H9 (cell line): ENCODE results near the gene CNTFR. TPM values are rescaled to one million over a fixed set of nuclear protein-coding genes. Genes with fewer than 3 reads are reported as not detected.

ENCODE experiments used
- DNase-seq: peaks from one replicate; pipeline ENCODE4 v3.0.0-alpha.2; 2017
- H2AFZ ChIP-seq: one replicate; pipeline ENCODE4 v1.6.1; 2013; ENCODE audit warnings: mild to moderate bottlenecking, low read length, control low read depth, moderate library complexity
- H2AK5ac ChIP-seq: 2 replicates; pipeline ENCODE4 v1.6.1; 2013; ENCODE audit warnings: low read length, control low read depth, mixed read lengths; ENCODE audit not compliant: insufficient read length
- H2BK120ac ChIP-seq: one replicate; pipeline ENCODE4 v1.6.1; 2013; ENCODE audit warnings: low read depth, mild to moderate bottlenecking, low read length, control low read depth, inconsistent platforms; ENCODE audit not compliant: poor library complexity, severe bottlenecking
- H2BK12ac ChIP-seq: 2 replicates; pipeline ENCODE4 v1.6.1; 2013; ENCODE audit warnings: low read length, control low read depth, mixed read lengths, low read depth; ENCODE audit not compliant: insufficient read length
- H2BK15ac ChIP-seq: 2 replicates; pipeline ENCODE4 v1.6.1; 2013; ENCODE audit warnings: low read depth, low read length, control low read depth
- H2BK20ac ChIP-seq: one replicate; pipeline ENCODE4 v1.6.1; 2013; ENCODE audit warnings: low read depth, mild to moderate bottlenecking, low read length, control low read depth, inconsistent platforms; ENCODE audit not compliant: poor library complexity, severe bottlenecking
- H2BK5ac ChIP-seq: 2 replicates; pipeline ENCODE4 v1.6.1; 2013; ENCODE audit warnings: low read length, control low read depth, mixed read lengths; ENCODE audit not compliant: insufficient read length
- H3K14ac ChIP-seq: 2 replicates; pipeline ENCODE4 v1.6.1; 2013; ENCODE audit warnings: low read length, control low read depth; ENCODE audit not compliant: insufficient read depth
- H3K18ac ChIP-seq: 2 replicates; pipeline ENCODE4 v1.6.1; 2013; ENCODE audit warnings: low read depth, mild to moderate bottlenecking, mixed read lengths, low read length, control low read depth; ENCODE audit not compliant: insufficient read length
- H3K23ac ChIP-seq: 2 replicates; pipeline ENCODE4 v1.6.1; 2013; ENCODE audit warnings: low read length, control low read depth, mixed read lengths, low read depth; ENCODE audit not compliant: insufficient read length
- H3K23me2 ChIP-seq: 2 replicates; pipeline ENCODE4 v1.6.1; 2013; ENCODE audit warnings: low read depth, mild to moderate bottlenecking, mixed read lengths, low read length, control low read depth; ENCODE audit not compliant: insufficient read length, poor library complexity, severe bottlenecking
- H3K27ac ChIP-seq: 2 replicates; pipeline ENCODE4 v1.5.1; 2013; ENCODE audit warnings: low read length, control low read depth, mixed read lengths, low read depth; ENCODE audit not compliant: insufficient read length
- H3K27me3 ChIP-seq: 2 replicates; pipeline ENCODE4 v1.6.1; 2013; ENCODE audit warnings: low read length, control low read depth, inconsistent platforms; ENCODE audit not compliant: insufficient read depth
- H3K4ac ChIP-seq: 2 replicates; pipeline ENCODE4 v1.6.1; 2013; ENCODE audit warnings: low read depth, mild to moderate bottlenecking, control low read depth, inconsistent platforms, low read length, moderate library complexity
- H3K4me1 ChIP-seq: 2 replicates; pipeline ENCODE4 v1.6.1; 2013; ENCODE audit warnings: low read length, control low read depth, inconsistent platforms; ENCODE audit not compliant: insufficient read depth
- H3K4me2 ChIP-seq: 2 replicates; pipeline ENCODE4 v1.6.1; 2013; ENCODE audit warnings: low read length, control low read depth, mixed read lengths; ENCODE audit not compliant: insufficient read length, insufficient read depth
- H3K56ac ChIP-seq: 2 replicates; pipeline ENCODE4 v1.6.1; 2013; ENCODE audit warnings: low read depth, mild to moderate bottlenecking, mixed read lengths, low read length, control low read depth; ENCODE audit not compliant: insufficient read length
- H3K79me1 ChIP-seq: 2 replicates; pipeline ENCODE4 v1.6.1; 2013; ENCODE audit warnings: low read depth, mild to moderate bottlenecking, moderate library complexity, low read length, control low read depth, inconsistent platforms; ENCODE audit not compliant: insufficient read depth, poor library complexity, severe bottlenecking
- H3K79me2 ChIP-seq: 2 replicates; pipeline ENCODE4 v1.6.1; 2013; ENCODE audit warnings: low read length, control low read depth, inconsistent platforms; ENCODE audit not compliant: insufficient read depth
- H3K9ac ChIP-seq: 2 replicates; pipeline ENCODE4 v1.6.1; 2013; ENCODE audit warnings: low read length, control low read depth, mixed read lengths; ENCODE audit not compliant: insufficient read length; ENCODE audit errors: extremely low read depth
- H3K9me3 ChIP-seq: one replicate; pipeline ENCODE4 v1.6.1; 2013; ENCODE audit warnings: low read depth, low read length, inconsistent platforms; ENCODE audit not compliant: control insufficient read depth
- H3T11ph ChIP-seq: one replicate; pipeline ENCODE4 v1.6.1; 2013; ENCODE audit warnings: mild to moderate bottlenecking, low read length, control low read depth, inconsistent platforms
- H4K20me1 ChIP-seq: one replicate; pipeline ENCODE4 v1.6.1; 2013; ENCODE audit not compliant: control insufficient read depth, insufficient read length, insufficient read depth
- H4K5ac ChIP-seq: 2 replicates; pipeline ENCODE4 v1.6.1; 2013; ENCODE audit warnings: low read depth, mild to moderate bottlenecking, mixed read lengths, low read length, control low read depth; ENCODE audit not compliant: insufficient read length
- H4K8ac ChIP-seq: replicated peaks from 2 replicates; pipeline ENCODE4 v1.6.1; 2013; ENCODE audit warnings: low read length, control low read depth, mixed read lengths, low read depth; ENCODE audit not compliant: insufficient read length
- H4K91ac ChIP-seq: 2 replicates; pipeline ENCODE4 v1.6.1; 2013; ENCODE audit warnings: low read depth, mild to moderate bottlenecking, moderate library complexity, mixed read lengths, low read length, control low read depth; ENCODE audit not compliant: insufficient read length
- H3K27ac Mint-ChIP-seq, 3 experiments: 2 replicates in 2 of 3; 3 replicates in 1 of 3; pipeline ENCODE4 v1.8.0; 2020 to 2021; ENCODE audit warnings: mixed read lengths in 3 of 3, mild to moderate bottlenecking in 1 of 3, moderate library complexity in 1 of 3
- H3K27me3 Mint-ChIP-seq: 2 replicates; pipeline ENCODE4 v1.8.0; 2021; ENCODE audit warnings: low read depth, mild to moderate bottlenecking, moderate library complexity, mixed read lengths
- H3K36me3 Mint-ChIP-seq, 3 experiments: 2 replicates in 2 of 3; 3 replicates in 1 of 3; pipeline ENCODE4 v1.8.0; 2020 to 2021; ENCODE audit warnings: low read depth in 3 of 3, mixed read lengths in 3 of 3; ENCODE audit not compliant: insufficient read depth in 1 of 3
- H3K4me1 Mint-ChIP-seq, 2 experiments: 2 replicates each; pipeline ENCODE4 v1.8.0; 2020; ENCODE audit warnings: mixed read lengths in 2 of 2
- H3K4me3 Mint-ChIP-seq, 2 experiments: 2 replicates in 1 of 2; 3 replicates in 1 of 2; pipeline ENCODE4 v1.8.0; 2020 to 2021; ENCODE audit warnings: mild to moderate bottlenecking in 2 of 2, mixed read lengths in 2 of 2, moderate library complexity in 1 of 2
- H3K9me3 Mint-ChIP-seq, 2 experiments: 2 replicates in 1 of 2; 3 replicates in 1 of 2; pipeline ENCODE4 v1.8.0; 2020; ENCODE audit warnings: mild to moderate bottlenecking in 2 of 2, mixed read lengths in 2 of 2, moderate library complexity in 1 of 2
- CTCF ChIP-seq: fragments of 200-600 bp; sonication (generic); conservative IDR thresholded peaks from 3 replicates; pipeline ENCODE4 v1.8.0; 2021; ENCODE audit warnings: antibody characterized with exemption, mild to moderate bottlenecking
- WGBS: extraction: QIAGEN DNeasy Blood & Tissue Kit; methylation state at CpG from one replicate; pipeline ENCODE4 v1.1.7; 2013; ENCODE audit warnings: missing lambda C conversion rate, low lambda C conversion rate, mixed read lengths; ENCODE audit not compliant: insufficient read length; ENCODE audit errors: extremely low coverage; 5-methylcytosine and 5-hydroxymethylcytosine counted together
- total RNA-seq: library from RNA; stranded (reverse); gene quantifications from 2 replicates; pipeline ENCODE4 v1.2.1, GENCODE V29; 2021

Gene CNTFR
- total RNA-seq, 1 experiment from 2014 or later, result 0.55 TPM

- Histone ChIP-seq H3K9ac (no peak overlapping the region), H2AFZ (no peak overlapping the region), H3K4me2 (no peak overlapping the region), H2BK120ac (no peak overlapping the region), H2AK5ac (no peak overlapping the region), H3T11ph (no peak overlapping the region), H4K20me1 (peaks cover 5% of the 10 kb centered on the region), H3K56ac (no peak overlapping the region), H3K27me3 (peaks cover 64% of the 10 kb centered on the region), H3K14ac (peak overlapping the region; percentile 46; the same call in 1 of the 2 replicates), H2BK5ac (no peak overlapping the region), H2BK12ac (no peak overlapping the region), H3K4ac (no peak overlapping the region), H3K9me3 (no peaks in the 10 kb centered on the region), H4K5ac (no peak overlapping the region), H4K91ac (no peak overlapping the region), H3K79me2 (no peaks in the 10 kb centered on the region), H3K23ac (no peak overlapping the region), H3K23me2 (peaks cover 17% of the 10 kb centered on the region), H2BK15ac (no peak overlapping the region), H4K8ac (no peak overlapping the region), H2BK20ac (no peak overlapping the region), H3K79me1 (no peaks in the 10 kb centered on the region), H3K4me1 (peaks cover 8% of the 10 kb centered on the region; the same call in 1 of the 2 replicates), H3K18ac (no peak overlapping the region), H3K27ac (no peak overlapping the region)
- Mint-ChIP-seq H3K36me3 (no peaks in the 10 kb centered on the region), H3K27me3 (peaks cover 100% of the 10 kb centered on the region), H3K4me3 (peak overlapping the region in 1 of 2 experiments; percentile 52; a peak in 1 of 5 replicates), H3K4me1 (peaks cover 32 to 35% of the 10 kb centered on the region in 2 experiments), H3K9me3 (no peaks in the 10 kb centered on the region; a peak in 1 of 5 replicates), H3K27ac (no peak overlapping the region)
- no CpG with 5 or more reads among the region's 11 CpGs for WGBS
- no peak for DNase-seq
- TF ChIP-seq CTCF, result no peak
These were observed 3.4 kb downstream of the CNTFR start for GRCh38 chr9:34585946-34586669.
